GM13977 (cell line): Measurements from ENCODE around the gene SEMA7A.

Experiments used
- DNase-seq: peaks from one replicate; pipeline ENCODE4 v3.0.0; 2012; ENCODE audit warnings: low spot score
- in situ Hi-C: fragments of 300-500 bp; cut with MboI; formaldehyde crosslinking; loops from one replicate; pipeline ENCODE4 v1.12.0; 2022; ENCODE audit warnings: low sequenced_read_pairs, low pct_unique_long_range_greater_than_20kb, mixed read lengths, inconsistent platforms; ENCODE audit not compliant: unreplicated experiment
- TF ChIP-seq, protein P1 (sequence below): IDR thresholded peaks from 2 replicates; pipeline ENCODE4 v1.5.1; 2012; ENCODE audit warnings: mild to moderate bottlenecking, control low read depth; ENCODE audit not compliant: insufficient read depth; ENCODE audit errors: extremely low read depth, missing control alignments

SEMA7A gene

DNA sequence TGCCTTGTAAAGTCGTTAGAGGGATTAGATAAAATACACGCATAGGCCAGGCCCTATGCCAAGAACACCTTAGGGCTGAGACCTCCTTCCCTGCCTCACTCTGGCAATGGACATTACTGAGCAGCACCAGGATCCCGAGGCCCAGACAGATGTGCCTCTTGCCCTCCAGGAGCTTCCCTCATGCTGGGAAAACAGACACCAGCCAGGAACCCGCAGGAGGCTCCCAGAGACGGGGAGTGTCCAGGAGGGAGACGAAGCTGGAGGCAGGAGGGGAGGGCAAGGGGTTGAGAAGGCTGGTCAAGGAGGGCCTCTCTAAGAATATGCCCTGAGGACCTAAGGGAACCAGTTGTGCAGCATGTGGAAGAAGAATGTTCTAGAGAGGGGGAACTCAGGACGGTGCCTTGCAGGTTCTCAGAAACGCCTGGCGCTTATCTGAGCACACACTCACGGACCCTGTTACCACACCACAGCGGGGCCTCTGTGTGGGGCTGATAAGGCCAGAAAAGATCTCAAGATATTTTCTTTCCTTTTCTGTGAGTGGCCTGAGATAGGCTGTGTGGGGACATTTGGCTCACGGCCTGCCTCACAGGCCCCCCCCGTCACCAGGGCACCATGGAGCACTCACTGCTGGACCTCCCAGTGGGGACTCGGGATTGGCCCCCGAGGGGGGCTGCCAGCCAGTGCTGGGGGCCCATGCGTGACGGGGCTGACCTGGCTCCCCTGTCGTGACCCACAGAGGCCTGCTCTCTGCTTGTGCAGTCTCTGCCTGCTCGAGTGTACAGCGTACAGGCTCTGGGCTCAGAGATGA lies 44.3 kb downstream of the SEMA7A start:
- in situ Hi-C loops, result no loop called here
- TF ChIP-seq, protein P1, sequence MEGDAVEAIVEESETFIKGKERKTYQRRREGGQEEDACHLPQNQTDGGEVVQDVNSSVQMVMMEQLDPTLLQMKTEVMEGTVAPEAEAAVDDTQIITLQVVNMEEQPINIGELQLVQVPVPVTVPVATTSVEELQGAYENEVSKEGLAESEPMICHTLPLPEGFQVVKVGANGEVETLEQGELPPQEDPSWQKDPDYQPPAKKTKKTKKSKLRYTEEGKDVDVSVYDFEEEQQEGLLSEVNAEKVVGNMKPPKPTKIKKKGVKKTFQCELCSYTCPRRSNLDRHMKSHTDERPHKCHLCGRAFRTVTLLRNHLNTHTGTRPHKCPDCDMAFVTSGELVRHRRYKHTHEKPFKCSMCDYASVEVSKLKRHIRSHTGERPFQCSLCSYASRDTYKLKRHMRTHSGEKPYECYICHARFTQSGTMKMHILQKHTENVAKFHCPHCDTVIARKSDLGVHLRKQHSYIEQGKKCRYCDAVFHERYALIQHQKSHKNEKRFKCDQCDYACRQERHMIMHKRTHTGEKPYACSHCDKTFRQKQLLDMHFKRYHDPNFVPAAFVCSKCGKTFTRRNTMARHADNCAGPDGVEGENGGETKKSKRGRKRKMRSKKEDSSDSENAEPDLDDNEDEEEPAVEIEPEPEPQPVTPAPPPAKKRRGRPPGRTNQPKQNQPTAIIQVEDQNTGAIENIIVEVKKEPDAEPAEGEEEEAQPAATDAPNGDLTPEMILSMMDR, result no peak
- no peak for DNase-seq

DNA sequence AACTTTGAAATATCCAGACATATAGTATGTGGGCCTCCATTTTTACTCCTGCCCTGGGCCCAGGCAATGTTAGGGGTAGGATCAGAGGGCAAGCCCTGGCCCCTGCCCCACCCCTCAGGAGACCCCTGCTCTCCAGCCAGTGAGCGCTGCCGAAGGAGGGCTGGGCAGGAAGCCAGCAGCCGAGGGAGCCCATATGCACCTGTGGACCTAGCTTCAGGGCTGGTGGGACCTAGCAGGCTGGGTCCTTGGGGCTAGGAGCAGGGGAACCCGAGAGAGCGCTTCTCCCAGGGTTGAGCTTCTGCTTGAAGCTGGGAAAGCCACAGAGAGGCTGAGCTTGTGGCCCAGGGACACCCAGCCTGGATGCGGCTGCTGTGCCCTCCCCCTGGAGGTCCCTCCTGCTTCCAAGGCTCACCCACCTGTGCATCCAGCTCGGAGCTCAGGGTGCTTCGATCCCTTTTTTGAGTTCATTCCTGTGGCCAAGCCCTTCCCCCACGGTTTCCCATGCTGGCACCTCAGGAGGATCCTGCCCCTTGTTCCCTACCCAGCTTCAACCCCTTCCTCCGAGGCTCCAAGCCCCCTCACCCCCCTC lies 45.3 kb downstream of the SEMA7A start:
- TF ChIP-seq, protein P1, result no peak
- DNase-seq, result no peak
- in situ Hi-C loops, result no loop called here

DNA sequence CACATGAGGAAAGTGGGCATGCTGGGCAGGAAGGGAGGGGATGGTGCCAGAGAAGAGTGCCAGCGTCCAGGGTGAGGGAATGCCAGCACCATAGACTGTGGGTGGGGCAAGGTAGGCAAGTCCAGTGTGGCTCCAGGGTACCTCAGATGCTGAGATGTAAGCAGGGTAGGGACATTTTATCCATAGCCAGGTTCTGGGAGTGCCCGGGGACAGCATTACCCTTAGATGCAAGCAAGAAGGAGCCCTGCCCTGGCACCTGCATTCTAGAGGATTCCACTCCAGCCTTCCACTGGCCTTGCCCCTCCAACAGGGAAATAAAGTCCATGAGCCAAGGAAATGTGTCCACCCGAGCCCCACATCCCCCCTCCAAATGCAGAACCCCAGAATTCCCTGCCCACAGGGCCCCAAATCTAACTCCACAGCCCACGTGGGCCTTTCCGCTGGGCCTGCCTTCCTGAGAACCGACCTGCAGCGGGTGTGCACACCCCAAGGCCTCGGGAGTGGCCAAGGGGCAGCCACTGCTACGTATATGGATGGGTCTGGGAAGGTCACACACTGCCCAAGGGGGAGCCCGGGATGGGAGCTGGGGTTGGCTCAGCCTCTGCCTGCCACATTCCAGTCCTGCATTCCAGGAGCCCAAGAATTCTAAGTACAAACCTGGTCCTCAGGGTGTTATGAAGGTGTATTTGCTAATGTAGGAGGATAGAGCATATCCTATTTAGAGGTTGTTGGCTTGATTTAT lies 46.0 kb downstream of the SEMA7A start:
- TF ChIP-seq, protein P1, result no peak
- in situ Hi-C loops, result no loop called here
- no peak for DNase-seq

DNA sequence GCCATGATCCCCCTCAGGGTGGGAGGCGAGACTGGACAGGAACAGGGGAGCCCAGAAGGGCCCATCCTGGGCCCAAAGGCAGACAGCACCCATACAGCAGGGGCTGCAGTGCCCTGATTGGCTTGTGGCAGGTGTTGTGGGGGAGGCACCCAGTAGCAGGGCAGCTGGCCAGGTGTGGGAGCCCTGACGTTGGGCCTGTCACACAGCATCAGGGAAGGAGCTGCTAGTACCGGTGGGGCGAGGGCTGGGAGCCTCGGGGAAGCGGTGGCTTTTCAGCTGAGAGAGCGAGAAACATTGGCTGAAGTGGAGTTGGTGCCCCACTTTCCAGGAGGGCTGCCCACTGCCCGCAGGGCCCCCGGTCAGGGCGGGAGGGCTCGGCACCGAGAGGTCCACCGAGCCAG lies 46.6 kb downstream of the SEMA7A start:
- DNase-seq, result no peak

DNA sequence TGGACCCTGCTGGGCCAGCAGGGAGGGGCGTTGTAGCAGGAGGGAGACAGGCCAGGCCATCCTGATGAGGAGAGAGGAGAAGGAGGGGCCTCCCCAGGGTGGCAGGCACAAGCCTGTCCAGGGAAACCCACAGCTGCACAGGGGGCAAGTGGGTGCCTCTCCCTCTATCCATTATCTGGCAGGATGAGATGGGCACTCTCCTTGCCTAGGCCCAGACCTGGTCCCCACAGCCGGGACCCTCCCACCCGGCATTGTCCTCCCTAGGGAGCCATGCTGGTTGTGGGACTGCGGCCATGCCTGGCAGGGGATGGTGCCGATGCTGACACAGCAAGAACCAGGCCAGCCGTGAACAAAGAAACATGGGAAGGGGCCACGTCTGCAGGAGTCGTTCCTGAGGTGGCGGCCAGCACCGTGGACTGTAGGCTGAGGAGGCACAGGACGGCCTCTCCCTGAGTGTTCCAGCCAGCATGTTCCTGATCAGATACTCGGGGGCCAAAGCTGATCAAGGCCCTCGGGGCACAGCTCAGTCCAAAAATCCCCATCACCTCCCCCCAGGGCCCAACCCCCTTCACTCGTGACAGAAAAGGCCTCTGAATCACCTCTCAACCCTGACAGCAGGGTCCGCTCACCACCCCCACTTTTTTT lies 47.1 kb downstream of the SEMA7A start:
- TF ChIP-seq, protein P1, result no peak
- DNase-seq, result no peak
- in situ Hi-C loops, result no loop called here

More for the DNA sequence above, 46.6 kb downstream of the SEMA7A start:
- in situ Hi-C loops, result no loop called here
- TF ChIP-seq, protein P1, result no peak

DNA sequence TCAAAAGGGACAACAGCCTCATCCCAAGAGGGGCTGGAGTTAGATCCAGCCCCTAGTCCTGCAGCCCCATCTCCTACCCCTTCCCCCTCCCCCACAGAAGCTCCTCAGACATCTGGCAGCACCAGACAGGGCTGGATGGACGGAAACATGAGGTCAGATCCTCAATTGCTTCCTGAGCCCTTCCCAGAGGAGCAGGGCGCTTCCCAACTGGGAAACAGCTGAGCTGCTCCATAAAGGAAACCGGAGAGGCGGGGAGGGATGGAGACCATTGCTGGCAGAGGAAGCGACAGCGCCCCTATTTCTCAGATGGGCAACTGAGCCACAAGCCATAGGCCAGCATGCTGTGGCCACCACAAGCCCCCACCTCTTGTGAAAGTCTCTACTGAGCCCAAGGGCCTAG lies 48.0 kb downstream of the SEMA7A start:
- in situ Hi-C loops, result no loop called here
- TF ChIP-seq, protein P1, result no peak
- no peak for DNase-seq
